ENCODE data around the gene DENND2A. TPM values are rescaled to one million over a fixed set of nuclear protein-coding genes. Genes with fewer than 3 reads are reported as not detected.
"Not testable (repeated sequence)": the region's sequence is repeated elsewhere in the genome, so short reads cannot be mapped to it uniquely, and the experiment has no call there.

The DENND2A gene
- total and polyA plus RNA-seq, 11 donors = 4.6 to 17.9 (median 10.0) TPM

GRCh38 chr7:140631602-140632001, 9.0 kb downstream of the DENND2A start:
- Histone ChIP-seq H3K4me3 (no peak overlapping the region), H3K9me3 (no peaks in the 10 kb centered on the region), H3K36me3 (no peaks in the 10 kb centered on the region), H3K27ac (peak overlapping the region; percentile 10 to 78 (median 42)), H3K27me3 (no peaks in the 10 kb centered on the region), H3K4me1 (peaks cover 3 to 84% (median 51%) of the 10 kb centered on the region in 12 donors)
- ATAC-seq (peak in 3 of 4 donors; percentile 22 to 25 (median 25)), DNase-seq (peak in 2 of 5 donors; percentile 28 to 47)
- intact Hi-C loops (cut with DNase I) = no loop called here
- 51 to 83% (median 58%) methylated on average over 7 of the region's 7 CpGs for WGBS, 4 donors
- TF ChIP-seq POLR2A (IDR thresholded peaks at IDR 0.05) = no peak
- no peak for TF ChIP-seq CTCF (IDR thresholded peaks at IDR 0.05)

- Histone ChIP-seq H3K9me3 (no peaks in the 10 kb centered on the region), H3K4me1 (peaks cover 3 to 84% (median 53%) of the 10 kb centered on the region in 12 donors), H3K36me3 (no peaks in the 10 kb centered on the region), H3K27ac (peak overlapping the region; percentile 10 to 78 (median 42)), H3K27me3 (no peaks in the 10 kb centered on the region), H3K4me3 (no peak overlapping the region)
- WGBS, 4 donors = 48 to 67% (median 58%) methylated on average over 6 of the region's 6 CpGs
- intact Hi-C loops (cut with DNase I) = no loop called here
- TF ChIP-seq CTCF (IDR thresholded peaks at IDR 0.05) (no peak), POLR2A (IDR thresholded peaks at IDR 0.05) (no peak)
- DNase-seq (peak in 3 of 5 donors; percentile 36 to 42 (median 38)), ATAC-seq (peak in 2 of 4 donors; percentile 27 to 32)
Observed at GRCh38 chr7:140631021-140631420, 9.6 kb downstream of the DENND2A start.

GRCh38 chr7:140625908-140626868, 14.4 kb downstream of the DENND2A start:
- no peaks in the 10 kb centered on the region for H3K9me3 ChIP-seq
- ATAC-seq = peak; percentile 80 to 88 (median 86)
- H3K36me3 ChIP-seq = peaks cover 0 to 4% (median 0%) of the 10 kb centered on the region in 9 donors
- no peaks in the 10 kb centered on the region for H3K27me3 ChIP-seq
- intact Hi-C loops (cut with DNase I) = no loop called here
- 49 to 55% (median 51%) methylated on average over 16 to 17 of the region's 17 CpGs for WGBS, 4 donors
- peaks cover 0 to 59% (median 28%) of the 10 kb centered on the region in 12 donors for H3K4me1 ChIP-seq
- TF ChIP-seq CTCF (IDR thresholded peaks at IDR 0.05) (no peak), POLR2A (IDR thresholded peaks at IDR 0.05) (no peak)
- H3K4me3 ChIP-seq = no peak overlapping the region
- DNase-seq = peak; percentile 92 to 96 (median 92)
- H3K27ac ChIP-seq = peak overlapping the region; percentile 51 to 89 (median 75)

- peak in 1 of 5 donors; percentile 13 for DNase-seq
- H3K36me3 ChIP-seq; intact Hi-C loops (cut with DNase I); H3K4me3 ChIP-seq; H3K27me3 ChIP-seq; ATAC-seq; H3K9me3 ChIP-seq: not testable (repeated sequence)
- 93 to 97% (median 95%) methylated on average over 10 of the region's 10 CpGs for WGBS, 4 donors
- H3K4me1 ChIP-seq = peaks cover 0 to 59% (median 30%) of the 10 kb centered on the region in 12 donors
- H3K27ac ChIP-seq = peak overlapping the region in 11 of 12 donors; percentile 15 to 89 (median 76)
Observed at GRCh38 chr7:140625192-140625558, 15.4 kb downstream of the DENND2A start.
